Fibroblast of skin of left quadriceps (primary cell): ENCODE results near the gene PITRM1.

Source experiments
- DNase-seq, 2 experiments: peaks; one replicate each; pipeline ENCODE4 v3.0.0-alpha.2; 2013; ENCODE audit warnings: low read depth in 2 of 2

The PITRM1 gene

GRCh38 chr10:3102720-3103427 lies 69.7 kb downstream of the PITRM1 start:
- no peak for DNase-seq

GRCh38 chr10:3100856-3101640 lies 71.5 kb downstream of the PITRM1 start:
- no peak for DNase-seq

- DNase-seq = no peak
Observed at GRCh38 chr10:3100093-3100792, 72.3 kb downstream of the PITRM1 start.

- DNase-seq = peak; percentile 71 to 72
Observed at GRCh38 chr10:3099291-3100092, 73.1 kb downstream of the PITRM1 start.

GRCh38 chr10:3098689-3099088 lies 73.9 kb downstream of the PITRM1 start:
- DNase-seq = no peak

- DNase-seq = no peak
Observed at GRCh38 chr10:3097160-3097559, 75.4 kb downstream of the PITRM1 start.

GRCh38 chr10:3096149-3096548 lies 76.4 kb downstream of the PITRM1 start:
- no peak for DNase-seq

GRCh38 chr10:3095373-3096139 lies 77.0 kb downstream of the PITRM1 start:
- DNase-seq = peak; percentile 98

GRCh38 chr10:3094609-3095036 lies 78.0 kb downstream of the PITRM1 start:
- no peak for DNase-seq

GRCh38 chr10:3093996-3094395 lies 78.6 kb downstream of the PITRM1 start:
- DNase-seq = no peak

- no peak for DNase-seq
Observed at GRCh38 chr10:3091921-3092320, 80.7 kb downstream of the PITRM1 start.

GRCh38 chr10:3090914-3091787 lies 81.4 kb downstream of the PITRM1 start:
- DNase-seq = no peak

GRCh38 chr10:3090388-3090787 lies 82.2 kb downstream of the PITRM1 start:
- no peak for DNase-seq
